ENCODE measurements around the gene MYL1.

Gene MYL1

GRCh38 chr2:210315015-210315788 lies at the start of gene MYL1:
Gene MYL1 (minus strand): TSS chr2:210315174. CDS start chr2:210315042, 132 bp downstream.
- no peak for DNase-seq (ENCODE audit: low read depth)

GRCh38 chr2:210363876-210364275 lies 48.9 kb upstream of the MYL1 start:
- DNase-seq (ENCODE audit: low read depth), result no peak

GRCh38 chr2:210363261-210363660 lies 48.3 kb upstream of the MYL1 start:
- DNase-seq (ENCODE audit: low read depth), result no peak

GRCh38 chr2:210360412-210360811 lies 45.4 kb upstream of the MYL1 start:
- DNase-seq (ENCODE audit: low read depth), result no peak

GRCh38 chr2:210356944-210357343 lies 42.0 kb upstream of the MYL1 start:
- no peak for DNase-seq (ENCODE audit: low read depth)

- no peak for DNase-seq (ENCODE audit: low read depth)
Measured at GRCh38 chr2:210337159-210337558, 22.2 kb upstream of the MYL1 start.

GRCh38 chr2:210324906-210325305 lies 9.9 kb upstream of the MYL1 start:
- no peak for DNase-seq (ENCODE audit: low read depth)

- DNase-seq (ENCODE audit: low read depth), result no peak
Measured at GRCh38 chr2:210324458-210324857, 9.5 kb upstream of the MYL1 start.

- DNase-seq (ENCODE audit: low read depth), result no peak
Measured at GRCh38 chr2:210323003-210323402, 8.0 kb upstream of the MYL1 start.

GRCh38 chr2:210318891-210319290 lies 3.9 kb upstream of the MYL1 start:
- DNase-seq (ENCODE audit: low read depth), result no peak

- no peak for DNase-seq (ENCODE audit: low read depth)
Measured at GRCh38 chr2:210318486-210318885, 3.5 kb upstream of the MYL1 start.

GRCh38 chr2:210310550-210310949 lies 4.4 kb downstream of the MYL1 start:
- no peak for DNase-seq (ENCODE audit: low read depth)

- no peak for DNase-seq (ENCODE audit: low read depth)
Measured at GRCh38 chr2:210309548-210310233, 5.3 kb downstream of the MYL1 start.

- DNase-seq (ENCODE audit: low read depth), result no peak
Measured at GRCh38 chr2:210303498-210303897, 11.5 kb downstream of the MYL1 start.

GRCh38 chr2:210302326-210302725 lies 12.6 kb downstream of the MYL1 start:
- DNase-seq (ENCODE audit: low read depth), result no peak

GRCh38 chr2:210299866-210300373 lies 15.1 kb downstream of the MYL1 start:
- no peak for DNase-seq (ENCODE audit: low read depth)

- no peak for DNase-seq (ENCODE audit: low read depth)
Measured at GRCh38 chr2:210288408-210288807, 26.6 kb downstream of the MYL1 start.

- DNase-seq (ENCODE audit: low read depth), result no peak
Measured at GRCh38 chr2:210287301-210287700, 27.7 kb downstream of the MYL1 start.

GRCh38 chr2:210286123-210286680 lies 28.8 kb downstream of the MYL1 start:
- DNase-seq (ENCODE audit: low read depth), result no peak

GRCh38 chr2:210277133-210277532 lies 37.8 kb downstream of the MYL1 start:
- no peak for DNase-seq (ENCODE audit: low read depth)

- no peak for DNase-seq (ENCODE audit: low read depth)
Measured at GRCh38 chr2:210271300-210271699, 43.7 kb downstream of the MYL1 start.

- no peak for DNase-seq (ENCODE audit: low read depth)
Measured at GRCh38 chr2:210269148-210269547, 45.8 kb downstream of the MYL1 start.

- no peak for DNase-seq (ENCODE audit: low read depth)
Measured at GRCh38 chr2:210268281-210268680, 46.7 kb downstream of the MYL1 start.

Measured in stimulated activated CD8-positive, alpha-beta memory T cell treated with anti-CD3 and anti-CD28 coated beads, Interleukin-15, amount 100 ng/mL, for 24 hours (primary cell).